B cell (primary cell): Measurements from ENCODE around the gene ADRA2A. TPM values are rescaled to one million over a fixed set of nuclear protein-coding genes. Genes with fewer than 3 reads are reported as not detected.

Experiments
- ATAC-seq: fragments of 200-7000 bp; cut with Tn5 transposase; one replicate; pipeline ENCODE4 v1.10.0; 2021; ENCODE audit warnings: low read depth, mild to moderate bottlenecking, moderate number of reproducible peaks, moderate library complexity
- CTCF ChIA-PET: fragments of 350-600 bp; sonication (Branson Sonifier 250); formaldehyde crosslinking; loops from one replicate; lab custom pipeline; 2021; ENCODE audit warnings: antibody characterized with exemption, inconsistent platforms; lab: Charles Lee
- POLR2A ChIA-PET: fragments of 350-600 bp; sonication (Branson Sonifier 250); formaldehyde crosslinking; loops from one replicate; lab custom pipeline; 2021; ENCODE audit warnings: antibody characterized with exemption; lab: Charles Lee
- DNase-seq: peaks from one replicate; pipeline ENCODE4 v3.0.0; 2013
- H2AFZ ChIP-seq: 2 replicates; pipeline ENCODE4 v1.6.1; 2012; ENCODE audit warnings: mild to moderate bottlenecking, low read depth, low read length; ENCODE audit not compliant: insufficient read depth, poor library complexity, severe bottlenecking
- H3K27ac ChIP-seq, 2 donors: 1 replicate in 1 of 2; 2 replicates in 1 of 2; pipeline ENCODE4 v1.5.1; 2012 to 2013; ENCODE audit warnings: low read length in 2 of 2, mild to moderate bottlenecking in 2 of 2, moderate library complexity in 1 of 2
- H3K27me3 ChIP-seq, 4 experiments: fragments of 200-600 bp in 1 of 4; sonication (generic) in 1 of 4; replicated peaks in 1 of 4; 1 replicate in 2 of 4; 2 replicates in 2 of 4; pipeline versions ENCODE4 v1.6.1 to v1.7.0; 2013 to 2016; ENCODE audit warnings: low read length in 3 of 4, mild to moderate bottlenecking in 2 of 4, mixed read lengths in 1 of 4, moderate library complexity in 1 of 4; ENCODE audit not compliant: insufficient read depth in 4 of 4, control insufficient read depth in 3 of 4; ENCODE audit errors: control extremely low read depth in 1 of 4
- H3K36me3 ChIP-seq, 2 experiments: replicated peaks in 1 of 2; 1 replicate in 1 of 2; 2 replicates in 1 of 2; pipeline versions ENCODE4 v1.6.1 to v1.7.1; 2013; ENCODE audit warnings: low read length in 1 of 2; ENCODE audit not compliant: insufficient read depth in 2 of 2, control insufficient read depth in 1 of 2; ENCODE audit errors: control extremely low read depth in 1 of 2, extremely low read depth in 1 of 2
- H3K4me1 ChIP-seq, 2 donors: fragments of 200-600 bp in 1 of 2; sonication (generic) in 1 of 2; 1 replicate in 1 of 2; 2 replicates in 1 of 2; pipeline versions ENCODE4 v1.5.1 to v1.6.1; 2013 to 2017; ENCODE audit warnings: low read length in 2 of 2; ENCODE audit not compliant: control insufficient read depth in 2 of 2, insufficient read depth in 2 of 2
- H3K4me2 ChIP-seq: replicated peaks from 2 replicates; pipeline ENCODE3; 2012; ENCODE audit warnings: mild to moderate bottlenecking, low read depth, low read length; ENCODE audit not compliant: poor library complexity, severe bottlenecking
- H3K4me3 ChIP-seq, 5 experiments: fragments of 200-600 bp in 1 of 5; sonication (generic) in 1 of 5; 1 replicate in 3 of 5; 2 replicates in 2 of 5; pipeline versions ENCODE4 v1.5.1 to v1.7.0; 2011 to 2016; ENCODE audit warnings: low read length in 4 of 5, mild to moderate bottlenecking in 4 of 5, low read depth in 2 of 5, control low read depth in 1 of 5, moderate library complexity in 1 of 5; ENCODE audit not compliant: insufficient read depth in 1 of 5; ENCODE audit errors: control extremely low read depth in 1 of 5, extremely low read depth in 1 of 5
- H3K79me2 ChIP-seq: fragments of 200-600 bp; sonication (generic); one replicate; pipeline ENCODE4 v1.6.0; 2016; ENCODE audit warnings: low read length; ENCODE audit not compliant: control insufficient read depth, insufficient read depth
- H3K9ac ChIP-seq: fragments of 200-600 bp; sonication (generic); 2 replicates; pipeline ENCODE4 v1.6.1; 2017; ENCODE audit warnings: mild to moderate bottlenecking, low read length, moderate library complexity
- H3K9me3 ChIP-seq, 3 donors: one replicate each; pipeline versions ENCODE4 v1.6.1 to v1.7.1; 2013; ENCODE audit warnings: low read length in 2 of 3; ENCODE audit not compliant: control insufficient read depth in 2 of 3, insufficient read depth in 1 of 3; ENCODE audit errors: control extremely low read depth in 1 of 3
- H4K20me1 ChIP-seq: 2 replicates; pipeline ENCODE4 v1.6.0; 2012; ENCODE audit warnings: mild to moderate bottlenecking, low read length; ENCODE audit not compliant: insufficient read depth, control insufficient read depth, poor library complexity, severe bottlenecking
- H3K27ac Mint-ChIP-seq: one replicate; pipeline ENCODE4 v1.8.0; 2021; ENCODE audit warnings: mixed read lengths
- H3K27me3 Mint-ChIP-seq: one replicate; pipeline ENCODE4 v1.8.0; 2021; ENCODE audit warnings: mixed read lengths
- H3K4me1 Mint-ChIP-seq: one replicate; pipeline ENCODE4 v1.8.0; 2021; ENCODE audit warnings: mixed read lengths
- H3K4me3 Mint-ChIP-seq: one replicate; pipeline ENCODE4 v1.8.0; 2021; ENCODE audit warnings: mixed read lengths
- H3K9me3 Mint-ChIP-seq: one replicate; pipeline ENCODE4 v1.8.0; 2022; ENCODE audit warnings: mixed read lengths; ENCODE audit not compliant: insufficient read depth
- EZH2 ChIP-seq: IDR thresholded peaks from 2 replicates; pipeline ENCODE4 v1.6.1; 2012; ENCODE audit warnings: borderline replicate concordance, low read depth, mild to moderate bottlenecking, moderate library complexity, low read length; ENCODE audit not compliant: insufficient read depth, poor library complexity, severe bottlenecking
- WGBS: methylation state at CpG from one replicate; pipeline ENCODE4 v1.1.5; 2013; ENCODE audit warnings: missing lambda C conversion rate; ENCODE audit not compliant: insufficient coverage; 5-methylcytosine and 5-hydroxymethylcytosine counted together
- intact Hi-C: fragments of 100-400 bp; cut with micrococcal nuclease; formaldehyde crosslinking; loops from one replicate; pipeline ENCODE4 v1.10.0; 2022
- polyA plus RNA-seq: library from polyadenylated mRNA; depleted of rRNA; stranded (reverse); fragments of >200 nt; gene quantifications from 2 replicates; pipeline ENCODE4 v1.2.3, GENCODE V29; 2012
- total RNA-seq, 2 donors: library from RNA; stranded (reverse); fragments of 120-200 nt in 1 of 2; gene quantifications; 1 replicate in 1 of 2; 2 replicates in 1 of 2; pipeline versions ENCODE4 v1.2.3 to v1.2.4, GENCODE V29; 2013 to 2022
- TF ChIP-seq, protein P1 (sequence below): fragments of 200-600 bp; IDR thresholded peaks from one replicate; pipeline ENCODE4 v1.8.0; 2022; ENCODE audit warnings: antibody characterized with exemption, mild to moderate bottlenecking

ADRA2A gene
- total and polyA plus RNA-seq, 2 donors (not counting 1 experiment from before 2014, with no cell fraction given): 0.01 TPM; not detected in 1

DNA sequence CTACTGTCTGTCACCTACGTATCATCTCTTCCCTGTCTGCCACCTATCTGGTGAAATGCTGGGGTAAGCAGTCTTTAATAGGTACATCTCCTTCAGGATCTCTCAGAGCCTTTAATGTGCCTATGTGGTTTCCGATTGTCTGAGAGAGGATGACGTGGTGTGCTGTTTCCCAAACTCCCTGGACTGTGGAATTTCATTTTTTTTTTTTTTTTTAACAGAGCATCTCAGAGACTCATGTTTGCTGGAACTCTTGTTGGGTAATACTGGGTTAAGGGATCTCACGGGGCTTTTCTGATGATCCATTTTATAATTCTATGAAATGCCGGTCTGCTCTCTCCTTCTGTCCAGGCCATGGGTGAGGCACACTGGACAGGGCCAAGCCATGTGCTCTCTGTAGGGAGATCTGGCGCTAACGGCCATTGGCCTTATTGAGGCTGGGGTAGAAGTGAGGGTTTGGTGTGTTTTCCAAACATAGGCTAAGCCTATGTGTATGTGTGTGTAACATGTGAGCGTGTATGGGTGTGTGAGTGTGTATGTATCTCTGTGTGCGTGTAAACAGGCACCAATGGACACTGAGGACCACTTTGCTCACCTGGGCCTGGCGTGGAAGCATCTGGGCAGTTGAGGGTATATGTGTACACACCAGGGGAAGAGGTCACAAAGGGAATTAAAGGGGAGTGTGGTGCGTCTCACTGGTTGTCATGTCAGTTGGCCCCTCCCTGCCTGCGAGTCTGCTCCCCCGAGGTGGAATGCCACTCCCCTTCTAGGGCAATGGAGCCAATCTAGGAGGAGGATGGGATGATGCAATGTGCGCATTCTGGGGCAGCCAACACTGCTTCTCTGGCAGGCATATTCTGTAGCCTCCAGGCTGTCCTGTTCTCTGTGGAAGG is 7.8 kb downstream of the ADRA2A start:
- H3K9me3 Mint-ChIP-seq: peaks cover 12% of the 10 kb centered on the region
- no peak overlapping the region for H3K4me3 Mint-ChIP-seq
- Histone ChIP-seq H3K9me3 (peaks cover 0 to 17% (median 0%) of the 10 kb centered on the region in 3 donors), H4K20me1 (no peaks in the 10 kb centered on the region), H3K4me1 (no peaks in the 10 kb centered on the region), H3K27ac (no peak overlapping the region), H3K79me2 (no peaks in the 10 kb centered on the region), H3K27me3 (peaks cover 0 to 14% (median 2%) of the 10 kb centered on the region in 4 experiments), H3K36me3 (no peaks in the 10 kb centered on the region), H3K4me3 (no peak overlapping the region), H2AFZ (no peak overlapping the region), H3K4me2 (no peak overlapping the region), H3K9ac (no peak overlapping the region)
- CTCF ChIA-PET: no interaction called here
- ATAC-seq (no peak), DNase-seq (no peak)
- intact Hi-C loops: no loop called here
- POLR2A ChIA-PET: no interaction called here
- H3K4me1 Mint-ChIP-seq: no peaks in the 10 kb centered on the region
- no peak for TF ChIP-seq EZH2
- TF ChIP-seq, protein P1, sequence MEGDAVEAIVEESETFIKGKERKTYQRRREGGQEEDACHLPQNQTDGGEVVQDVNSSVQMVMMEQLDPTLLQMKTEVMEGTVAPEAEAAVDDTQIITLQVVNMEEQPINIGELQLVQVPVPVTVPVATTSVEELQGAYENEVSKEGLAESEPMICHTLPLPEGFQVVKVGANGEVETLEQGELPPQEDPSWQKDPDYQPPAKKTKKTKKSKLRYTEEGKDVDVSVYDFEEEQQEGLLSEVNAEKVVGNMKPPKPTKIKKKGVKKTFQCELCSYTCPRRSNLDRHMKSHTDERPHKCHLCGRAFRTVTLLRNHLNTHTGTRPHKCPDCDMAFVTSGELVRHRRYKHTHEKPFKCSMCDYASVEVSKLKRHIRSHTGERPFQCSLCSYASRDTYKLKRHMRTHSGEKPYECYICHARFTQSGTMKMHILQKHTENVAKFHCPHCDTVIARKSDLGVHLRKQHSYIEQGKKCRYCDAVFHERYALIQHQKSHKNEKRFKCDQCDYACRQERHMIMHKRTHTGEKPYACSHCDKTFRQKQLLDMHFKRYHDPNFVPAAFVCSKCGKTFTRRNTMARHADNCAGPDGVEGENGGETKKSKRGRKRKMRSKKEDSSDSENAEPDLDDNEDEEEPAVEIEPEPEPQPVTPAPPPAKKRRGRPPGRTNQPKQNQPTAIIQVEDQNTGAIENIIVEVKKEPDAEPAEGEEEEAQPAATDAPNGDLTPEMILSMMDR: no peak
- 87% methylated on average over 8 of the region's 14 CpGs for WGBS
- H3K27me3 Mint-ChIP-seq: peaks cover 38% of the 10 kb centered on the region
- no peak overlapping the region for H3K27ac Mint-ChIP-seq

DNA sequence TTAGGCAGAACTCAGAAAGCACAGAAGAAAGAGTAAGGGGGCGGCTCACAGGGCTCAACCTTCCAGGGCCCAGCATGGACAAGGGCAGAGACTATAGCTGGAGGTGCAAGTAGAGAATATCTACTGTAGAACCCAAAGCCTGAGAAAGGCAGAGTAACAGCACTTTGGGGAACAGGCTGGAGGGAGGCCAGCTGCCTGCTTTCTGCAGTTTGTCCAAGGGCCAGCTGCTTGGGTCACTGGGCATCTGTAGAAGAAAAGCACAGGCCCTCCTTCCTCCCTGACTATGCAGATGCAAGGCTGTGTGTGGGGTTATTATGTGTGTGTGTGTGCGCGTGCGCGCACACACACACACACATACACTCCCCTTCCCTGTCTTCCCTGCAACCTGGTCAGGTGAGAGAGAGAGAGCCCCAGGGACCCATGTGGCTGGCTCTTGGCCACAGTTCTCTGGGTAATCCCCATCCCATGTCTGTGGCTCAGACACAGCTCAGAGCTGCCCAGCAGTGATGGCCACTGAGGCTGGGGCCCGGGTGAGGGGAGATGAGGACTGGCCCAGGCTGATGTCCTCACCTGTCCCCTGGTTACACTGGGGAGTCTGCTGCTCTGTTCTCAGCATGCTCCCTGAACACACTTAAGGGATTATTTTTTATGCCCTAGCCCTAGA is 9.0 kb downstream of the ADRA2A start:
- ATAC-seq (no peak), DNase-seq (no peak)
- H3K36me3 ChIP-seq: no peaks in the 10 kb centered on the region
- TF ChIP-seq, protein P1: no peak
- TF ChIP-seq EZH2: no peak
- WGBS: 90% methylated on average over 2 of the region's 6 CpGs
- peaks cover 0 to 9% (median under 1%) of the 10 kb centered on the region in 4 experiments for H3K27me3 ChIP-seq
- H3K27ac ChIP-seq: no peak overlapping the region
- H3K4me1 ChIP-seq: no peaks in the 10 kb centered on the region
- no peak overlapping the region for H3K4me2 ChIP-seq
- H3K27ac Mint-ChIP-seq: no peak overlapping the region
- intact Hi-C loops: no loop called here
- H3K4me1 Mint-ChIP-seq: no peaks in the 10 kb centered on the region
- H3K9me3 ChIP-seq: peaks cover 0 to 14% (median 0%) of the 10 kb centered on the region in 3 donors
- ChIA-PET POLR2A (no interaction called here), CTCF (no interaction called here)
- no peak overlapping the region for H3K4me3 Mint-ChIP-seq
- H3K4me3 ChIP-seq: no peak overlapping the region
- no peak overlapping the region for H3K9ac ChIP-seq
- H4K20me1 ChIP-seq: no peaks in the 10 kb centered on the region
- H3K79me2 ChIP-seq: no peaks in the 10 kb centered on the region
- H3K27me3 Mint-ChIP-seq: peaks cover 38% of the 10 kb centered on the region
- peaks cover 12% of the 10 kb centered on the region for H3K9me3 Mint-ChIP-seq
- no peak overlapping the region for H2AFZ ChIP-seq
